ENCODE results near the gene PSMB5. TPM values are rescaled to one million over a fixed set of nuclear protein-coding genes. Genes with fewer than 3 reads are reported as not detected.

Gene PSMB5
- total RNA-seq, 1 donor from 2014 or later: 177 TPM

DNA sequence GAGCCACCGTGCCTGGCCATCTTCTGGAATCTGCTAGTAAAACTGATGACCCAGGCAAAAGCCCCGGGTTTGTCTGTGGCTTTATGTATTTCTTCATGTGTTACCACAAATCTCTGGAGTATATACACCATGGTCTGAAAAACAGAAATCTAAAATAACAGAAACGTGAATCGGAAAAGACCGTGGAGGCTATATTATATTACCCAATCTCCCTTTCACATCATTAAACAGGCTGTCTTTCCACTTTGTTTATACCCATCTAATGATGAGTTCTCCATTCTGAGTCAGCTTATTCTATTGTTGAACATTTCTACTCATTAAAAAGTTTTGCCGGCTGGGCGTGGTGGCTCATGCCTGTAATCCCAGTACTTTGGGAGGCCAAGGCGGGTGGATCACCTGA lies 42.8 kb downstream of the PSMB5 start:
- H3K27ac Mint-ChIP-seq: no peak overlapping the region
- H3K4me3 Mint-ChIP-seq: no peak overlapping the region
- H3K9me3 Mint-ChIP-seq: no peaks in the 10 kb centered on the region
- TF ChIP-seq, protein P1, sequence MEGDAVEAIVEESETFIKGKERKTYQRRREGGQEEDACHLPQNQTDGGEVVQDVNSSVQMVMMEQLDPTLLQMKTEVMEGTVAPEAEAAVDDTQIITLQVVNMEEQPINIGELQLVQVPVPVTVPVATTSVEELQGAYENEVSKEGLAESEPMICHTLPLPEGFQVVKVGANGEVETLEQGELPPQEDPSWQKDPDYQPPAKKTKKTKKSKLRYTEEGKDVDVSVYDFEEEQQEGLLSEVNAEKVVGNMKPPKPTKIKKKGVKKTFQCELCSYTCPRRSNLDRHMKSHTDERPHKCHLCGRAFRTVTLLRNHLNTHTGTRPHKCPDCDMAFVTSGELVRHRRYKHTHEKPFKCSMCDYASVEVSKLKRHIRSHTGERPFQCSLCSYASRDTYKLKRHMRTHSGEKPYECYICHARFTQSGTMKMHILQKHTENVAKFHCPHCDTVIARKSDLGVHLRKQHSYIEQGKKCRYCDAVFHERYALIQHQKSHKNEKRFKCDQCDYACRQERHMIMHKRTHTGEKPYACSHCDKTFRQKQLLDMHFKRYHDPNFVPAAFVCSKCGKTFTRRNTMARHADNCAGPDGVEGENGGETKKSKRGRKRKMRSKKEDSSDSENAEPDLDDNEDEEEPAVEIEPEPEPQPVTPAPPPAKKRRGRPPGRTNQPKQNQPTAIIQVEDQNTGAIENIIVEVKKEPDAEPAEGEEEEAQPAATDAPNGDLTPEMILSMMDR (conservative IDR thresholded peaks at IDR 0.05): no peak
- H3K4me1 Mint-ChIP-seq (ENCODE audit: unreplicated experiment): peaks cover 8% of the 10 kb centered on the region
- H3K27me3 Mint-ChIP-seq: no peaks in the 10 kb centered on the region
- no peaks in the 10 kb centered on the region for H3K36me3 Mint-ChIP-seq
- no peak for DNase-seq (ENCODE audit: extremely low spot score, unreplicated experiment)

DNA sequence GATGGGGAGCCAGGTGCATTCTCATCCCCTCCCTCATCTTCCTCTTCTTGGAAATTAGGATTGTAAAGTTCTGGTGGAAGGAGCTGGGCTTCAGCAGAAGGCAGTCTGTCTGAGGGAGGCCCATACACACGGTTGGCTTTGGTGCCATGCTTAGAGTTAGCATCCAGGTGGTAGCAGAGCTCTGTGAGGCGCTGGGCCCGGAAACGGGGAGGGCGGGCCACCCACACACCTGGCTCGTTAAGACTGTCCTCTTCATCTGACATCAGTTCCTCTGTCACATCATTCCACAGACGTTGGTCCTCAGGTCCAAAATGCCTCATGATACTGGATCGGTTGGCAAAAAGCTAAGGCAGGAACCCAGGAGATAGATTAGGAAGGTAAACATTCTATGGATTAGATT lies 47.4 kb downstream of the PSMB5 start:
- no peak for DNase-seq (ENCODE audit: extremely low spot score, unreplicated experiment)
- H3K4me1 Mint-ChIP-seq (ENCODE audit: unreplicated experiment): peaks cover 3% of the 10 kb centered on the region
- TF ChIP-seq, protein P1 (conservative IDR thresholded peaks at IDR 0.05): no peak
- H3K27me3 Mint-ChIP-seq: no peaks in the 10 kb centered on the region
- H3K36me3 Mint-ChIP-seq: no peaks in the 10 kb centered on the region
- H3K27ac Mint-ChIP-seq: no peak overlapping the region
- H3K4me3 Mint-ChIP-seq: no peak overlapping the region
- no peaks in the 10 kb centered on the region for H3K9me3 Mint-ChIP-seq

- H3K27ac Mint-ChIP-seq: no peak overlapping the region
- no peaks in the 10 kb centered on the region for H3K27me3 Mint-ChIP-seq
- H3K36me3 Mint-ChIP-seq: no peaks in the 10 kb centered on the region
- peaks cover 3% of the 10 kb centered on the region for H3K4me1 Mint-ChIP-seq (ENCODE audit: unreplicated experiment)
- no peak overlapping the region for H3K4me3 Mint-ChIP-seq
- TF ChIP-seq, protein P1 (conservative IDR thresholded peaks at IDR 0.05): peak; percentile 94
- no peaks in the 10 kb centered on the region for H3K9me3 Mint-ChIP-seq
- DNase-seq (ENCODE audit: extremely low spot score, unreplicated experiment): peak; percentile 89
Measured at GRCh38 chr14:22986508-22987054, 48.1 kb downstream of the PSMB5 start.

GRCh38 chr14:22985894-22986507 lies 48.7 kb downstream of the PSMB5 start:
- Mint-ChIP-seq H3K4me3 (peak overlapping the region; percentile 65), H3K27ac (no peak overlapping the region), H3K27me3 (no peaks in the 10 kb centered on the region), H3K4me1 (ENCODE audit: unreplicated experiment) (peaks cover 3% of the 10 kb centered on the region), H3K9me3 (no peaks in the 10 kb centered on the region), H3K36me3 (no peaks in the 10 kb centered on the region)
- TF ChIP-seq, protein P1 (conservative IDR thresholded peaks at IDR 0.05): no peak
- no peak for DNase-seq (ENCODE audit: extremely low spot score, unreplicated experiment)

DNA sequence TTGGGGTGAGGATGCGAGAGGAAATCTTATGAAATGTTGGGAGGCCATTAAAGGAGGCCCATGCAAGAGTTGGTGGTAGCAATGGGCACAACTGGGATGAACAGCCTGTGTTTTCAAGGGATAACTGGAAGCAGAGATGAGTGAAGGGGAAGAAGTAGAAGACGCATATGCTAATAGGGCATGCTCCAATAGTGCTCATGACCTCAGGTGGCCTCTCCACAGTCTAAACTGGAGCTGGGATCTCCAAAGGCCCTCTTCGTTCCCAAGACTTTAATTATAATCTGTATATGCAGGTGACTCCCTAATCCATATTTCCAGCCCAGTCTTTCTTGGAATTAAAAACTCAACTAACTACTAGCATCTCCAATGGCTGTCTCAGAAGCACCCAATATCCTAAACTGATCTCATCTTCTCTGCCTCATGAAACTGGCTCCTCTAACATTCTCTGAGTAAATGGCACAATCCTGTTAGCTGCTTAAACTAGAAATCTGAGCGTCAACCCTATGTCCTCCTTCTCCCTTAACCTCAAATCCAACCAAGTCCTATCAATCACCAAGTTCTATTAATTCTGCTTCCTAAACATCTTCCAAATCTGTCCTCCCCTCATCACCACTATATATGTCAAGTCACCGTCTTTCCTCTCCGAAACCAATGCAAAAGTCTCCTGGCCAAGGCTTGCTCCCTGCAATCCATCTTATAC lies 49.6 kb downstream of the PSMB5 start:
- TF ChIP-seq, protein P1 (conservative IDR thresholded peaks at IDR 0.05): no peak
- Mint-ChIP-seq H3K4me3 (no peak overlapping the region), H3K4me1 (ENCODE audit: unreplicated experiment) (peaks cover 4% of the 10 kb centered on the region), H3K9me3 (no peaks in the 10 kb centered on the region), H3K27me3 (peaks cover under 1% of the 10 kb centered on the region), H3K27ac (no peak overlapping the region), H3K36me3 (peaks cover under 1% of the 10 kb centered on the region)
- DNase-seq (ENCODE audit: extremely low spot score, unreplicated experiment): no peak

Data from type B pancreatic cell (in vitro differentiated cells).